ENCODE measurements around the gene COL20A1. TPM values are rescaled to one million over a fixed set of nuclear protein-coding genes. Genes with fewer than 3 reads are reported as not detected.

The COL20A1 gene
- total RNA-seq, 4 donors from 2014 or later: not detected

DNA sequence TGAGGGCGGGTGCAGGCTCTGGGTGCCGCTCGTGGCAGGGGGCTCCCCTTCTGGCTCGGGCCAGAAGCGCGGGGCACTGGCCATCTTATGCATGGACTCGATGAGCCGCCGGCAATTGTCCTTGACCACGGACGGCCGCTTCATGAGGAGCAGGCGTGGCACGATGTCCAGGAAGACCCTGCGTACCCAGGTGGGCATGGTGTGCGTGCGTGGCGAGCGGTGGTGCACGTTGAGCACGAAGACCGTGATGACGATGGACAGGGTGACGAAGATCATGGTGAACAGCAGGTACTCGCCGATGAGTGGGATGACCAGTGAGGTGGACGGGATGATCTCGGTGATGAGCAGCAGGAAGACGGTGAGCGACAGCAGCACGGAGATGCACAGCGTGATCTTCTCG lies 57.2 kb downstream of the COL20A1 start:
- no peak for DNase-seq (ENCODE audit: low spot score in 2 of 2)
- TF ChIP-seq POLR2A (IDR thresholded peaks at IDR 0.05): no peak
- TF ChIP-seq, protein P1, sequence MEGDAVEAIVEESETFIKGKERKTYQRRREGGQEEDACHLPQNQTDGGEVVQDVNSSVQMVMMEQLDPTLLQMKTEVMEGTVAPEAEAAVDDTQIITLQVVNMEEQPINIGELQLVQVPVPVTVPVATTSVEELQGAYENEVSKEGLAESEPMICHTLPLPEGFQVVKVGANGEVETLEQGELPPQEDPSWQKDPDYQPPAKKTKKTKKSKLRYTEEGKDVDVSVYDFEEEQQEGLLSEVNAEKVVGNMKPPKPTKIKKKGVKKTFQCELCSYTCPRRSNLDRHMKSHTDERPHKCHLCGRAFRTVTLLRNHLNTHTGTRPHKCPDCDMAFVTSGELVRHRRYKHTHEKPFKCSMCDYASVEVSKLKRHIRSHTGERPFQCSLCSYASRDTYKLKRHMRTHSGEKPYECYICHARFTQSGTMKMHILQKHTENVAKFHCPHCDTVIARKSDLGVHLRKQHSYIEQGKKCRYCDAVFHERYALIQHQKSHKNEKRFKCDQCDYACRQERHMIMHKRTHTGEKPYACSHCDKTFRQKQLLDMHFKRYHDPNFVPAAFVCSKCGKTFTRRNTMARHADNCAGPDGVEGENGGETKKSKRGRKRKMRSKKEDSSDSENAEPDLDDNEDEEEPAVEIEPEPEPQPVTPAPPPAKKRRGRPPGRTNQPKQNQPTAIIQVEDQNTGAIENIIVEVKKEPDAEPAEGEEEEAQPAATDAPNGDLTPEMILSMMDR (IDR thresholded peaks at IDR 0.05): no peak
- intact Hi-C loops (cut with DNase I; ENCODE audit: low total_unique reads): no loop called here
- H3K4me3 ChIP-seq (ENCODE audit: low read depth, poor library complexity, severe bottlenecking): no peak overlapping the region
- 96 to 97% methylated on average over 32 of the region's 33 CpGs for WGBS, 2 donors

DNA sequence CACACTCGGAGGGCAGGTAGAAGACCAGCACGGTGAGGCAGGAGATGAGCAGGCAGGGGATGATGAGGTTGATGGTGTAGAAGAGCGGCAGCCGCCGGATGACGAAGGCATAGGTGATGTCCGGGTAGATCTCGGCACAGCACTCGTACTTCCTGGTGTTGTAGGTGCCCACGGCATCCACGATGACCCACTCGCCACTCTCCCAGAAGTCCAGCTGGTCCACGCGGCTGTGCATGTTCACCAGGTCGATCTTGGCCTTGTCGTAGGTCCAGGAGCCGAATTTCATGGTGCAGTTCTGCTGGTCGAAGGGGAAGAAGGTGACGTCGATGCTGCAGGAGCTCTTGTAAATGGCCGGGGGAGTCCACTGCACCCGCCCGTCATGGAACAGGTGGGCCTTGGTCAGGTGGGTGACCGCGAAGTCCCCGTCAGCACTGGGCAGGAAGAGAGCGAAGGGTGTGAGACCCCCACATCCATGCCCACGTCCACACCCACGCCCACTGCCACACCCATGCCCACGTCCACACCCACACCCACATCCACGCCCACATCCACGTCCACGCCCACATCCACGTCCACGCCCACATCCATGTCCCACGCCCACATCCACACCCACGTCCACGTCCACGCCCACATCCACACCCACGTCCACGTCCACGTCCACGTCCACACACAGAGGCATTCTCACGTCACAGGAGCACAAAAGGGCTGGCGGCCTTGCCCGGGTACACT lies 57.8 kb downstream of the COL20A1 start:
- H3K4me3 ChIP-seq (ENCODE audit: low read depth, poor library complexity, severe bottlenecking): no peak overlapping the region
- no peak for DNase-seq (ENCODE audit: low spot score in 2 of 2)
- intact Hi-C loops (cut with DNase I; ENCODE audit: low total_unique reads): no loop called here
- TF ChIP-seq POLR2A (IDR thresholded peaks at IDR 0.05): no peak
- TF ChIP-seq, protein P1 (IDR thresholded peaks at IDR 0.05): no peak
- 83 to 85% methylated on average over 46 of the region's 46 CpGs for WGBS, 2 donors

DNA sequence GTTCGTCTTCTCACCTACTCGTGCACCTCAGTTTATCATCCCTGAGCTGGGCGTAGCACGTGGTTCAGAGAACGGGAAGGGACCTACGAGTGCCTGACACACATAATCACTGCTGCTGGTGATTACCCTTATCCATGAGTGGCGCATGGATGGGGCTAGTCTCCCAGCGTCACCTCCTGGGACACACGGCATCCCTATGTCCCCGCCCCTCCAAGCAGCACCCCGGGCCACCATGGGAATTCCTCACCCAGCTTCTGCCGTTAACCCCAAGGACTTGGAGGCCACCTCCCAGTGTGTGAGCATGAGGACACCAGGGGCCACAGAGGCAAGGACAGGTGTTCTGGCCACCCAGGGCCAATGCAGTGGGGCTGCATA lies 58.3 kb downstream of the COL20A1 start:
- no peak for TF ChIP-seq POLR2A (IDR thresholded peaks at IDR 0.05)
- TF ChIP-seq, protein P1 (IDR thresholded peaks at IDR 0.05): no peak
- WGBS, 2 donors: 85 to 88% methylated on average over 12 of the region's 12 CpGs
- no peak overlapping the region for H3K4me3 ChIP-seq (ENCODE audit: low read depth, poor library complexity, severe bottlenecking)
- intact Hi-C loops (cut with DNase I; ENCODE audit: low total_unique reads): no loop called here
- no peak for DNase-seq (ENCODE audit: low spot score in 2 of 2)

DNA sequence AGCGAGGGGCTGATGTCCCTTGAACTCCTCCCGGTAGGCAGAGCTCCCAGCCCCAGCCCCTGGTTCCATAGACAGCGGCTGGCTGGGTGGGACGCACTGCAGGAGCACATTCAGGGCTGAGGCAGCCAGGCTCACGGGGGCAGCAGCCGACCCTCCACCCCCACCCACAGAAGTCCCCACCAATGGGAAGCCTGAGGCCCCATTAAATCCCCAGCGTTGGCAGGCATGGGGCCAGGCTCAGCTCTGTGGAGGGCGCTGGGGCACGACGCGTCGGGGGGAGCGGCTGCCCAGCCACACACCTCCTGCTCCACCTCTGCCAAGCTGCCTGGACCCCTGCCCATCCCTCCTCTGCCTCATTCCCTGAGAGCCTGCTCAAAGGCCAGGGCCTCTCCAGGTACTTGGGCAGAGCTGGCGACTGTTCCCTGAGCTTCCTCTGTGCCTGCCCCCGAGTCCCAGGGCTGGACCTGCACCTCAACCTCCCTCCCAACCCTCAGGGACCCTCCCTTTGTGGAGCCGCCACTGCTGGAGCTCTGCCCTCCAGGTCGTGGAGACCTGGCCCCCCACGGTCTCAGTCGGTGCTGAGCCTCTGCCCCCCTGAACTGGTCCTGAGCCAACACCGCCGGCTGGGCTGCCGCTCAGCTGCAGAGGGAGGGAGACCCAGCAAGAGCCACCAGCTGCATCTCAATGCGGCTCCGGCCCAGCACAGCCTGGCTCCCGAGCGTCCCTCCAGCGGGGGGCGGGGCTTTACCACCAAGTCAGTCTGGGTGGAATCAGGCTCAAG lies 59.0 kb downstream of the COL20A1 start:
- no peak for DNase-seq (ENCODE audit: low spot score in 2 of 2)
- intact Hi-C loops (cut with DNase I; ENCODE audit: low total_unique reads): no loop called here
- TF ChIP-seq, protein P1 (IDR thresholded peaks at IDR 0.05): no peak
- no peak for TF ChIP-seq POLR2A (IDR thresholded peaks at IDR 0.05)
- 15 to 31% methylated on average over 15 to 26 of the region's 28 CpGs for WGBS, 2 donors
- no peak overlapping the region for H3K4me3 ChIP-seq (ENCODE audit: low read depth, poor library complexity, severe bottlenecking)

DNA sequence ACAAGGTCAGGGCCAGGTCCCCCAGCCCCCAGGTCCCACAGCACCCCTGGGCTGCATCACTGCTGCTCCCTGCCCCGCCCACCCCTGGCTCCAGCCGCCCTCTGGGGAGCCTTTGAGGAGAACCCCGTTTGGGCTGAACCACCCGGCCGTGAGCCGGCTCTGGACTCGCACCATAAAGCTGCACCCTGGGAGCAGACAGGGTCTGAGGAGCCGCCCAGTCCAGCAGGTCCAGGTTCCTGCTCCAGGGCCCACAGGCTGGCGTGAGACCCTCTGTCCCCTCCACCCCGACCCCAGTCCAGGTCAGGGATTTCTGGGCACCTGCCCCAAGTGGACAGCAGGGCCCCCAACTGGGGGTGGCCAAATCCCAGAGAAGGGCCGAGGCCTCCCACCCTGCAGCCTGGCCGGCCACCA lies 59.8 kb downstream of the COL20A1 start:
- no peak for DNase-seq (ENCODE audit: low spot score in 2 of 2)
- no peak overlapping the region for H3K4me3 ChIP-seq (ENCODE audit: low read depth, poor library complexity, severe bottlenecking)
- intact Hi-C loops (cut with DNase I; ENCODE audit: low total_unique reads): no loop called here
- TF ChIP-seq POLR2A (IDR thresholded peaks at IDR 0.05): no peak
- TF ChIP-seq, protein P1 (IDR thresholded peaks at IDR 0.05): no peak
- 26 to 49% methylated on average over 7 to 11 of the region's 12 CpGs for WGBS, 2 donors
